GDM1 (cell line): ENCODE measurements around the gene NEAT1.
"Not testable (repeated sequence)": the region's sequence is repeated elsewhere in the genome, so short reads cannot be mapped to it uniquely, and the experiment has no call there.

Source experiments
- DNase-seq: peaks from one replicate; lab custom pipeline; 2025; lab: John Stamatoyannopoulos, UW

The NEAT1 gene

GRCh38 chr11:65448418-65449105 is 26.0 kb downstream of the NEAT1 start:
- DNase-seq = no peak

GRCh38 chr11:65451301-65451700 is 28.7 kb downstream of the NEAT1 start:
- not testable (repeated sequence) for DNase-seq

DNA sequence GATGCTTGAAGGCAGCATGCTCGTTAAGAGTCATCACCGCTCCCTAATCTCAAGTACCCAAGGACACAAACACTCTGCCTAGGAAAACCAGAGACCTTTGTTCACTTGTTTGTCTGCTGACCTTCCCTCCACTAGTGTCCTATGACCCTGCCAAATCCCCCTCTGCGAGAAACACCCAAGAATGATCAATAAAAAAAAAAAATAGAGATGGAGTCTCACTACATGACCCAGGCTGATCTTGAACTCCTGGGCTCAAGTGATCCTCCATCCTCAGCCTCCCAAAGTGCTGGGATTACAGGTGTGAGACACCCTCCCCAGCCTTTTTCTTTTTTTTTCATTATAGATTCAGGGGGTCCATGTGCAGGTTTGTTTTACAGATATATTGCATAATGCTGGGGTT is 29.7 kb downstream of the NEAT1 start:
- not testable (repeated sequence) for DNase-seq

DNA sequence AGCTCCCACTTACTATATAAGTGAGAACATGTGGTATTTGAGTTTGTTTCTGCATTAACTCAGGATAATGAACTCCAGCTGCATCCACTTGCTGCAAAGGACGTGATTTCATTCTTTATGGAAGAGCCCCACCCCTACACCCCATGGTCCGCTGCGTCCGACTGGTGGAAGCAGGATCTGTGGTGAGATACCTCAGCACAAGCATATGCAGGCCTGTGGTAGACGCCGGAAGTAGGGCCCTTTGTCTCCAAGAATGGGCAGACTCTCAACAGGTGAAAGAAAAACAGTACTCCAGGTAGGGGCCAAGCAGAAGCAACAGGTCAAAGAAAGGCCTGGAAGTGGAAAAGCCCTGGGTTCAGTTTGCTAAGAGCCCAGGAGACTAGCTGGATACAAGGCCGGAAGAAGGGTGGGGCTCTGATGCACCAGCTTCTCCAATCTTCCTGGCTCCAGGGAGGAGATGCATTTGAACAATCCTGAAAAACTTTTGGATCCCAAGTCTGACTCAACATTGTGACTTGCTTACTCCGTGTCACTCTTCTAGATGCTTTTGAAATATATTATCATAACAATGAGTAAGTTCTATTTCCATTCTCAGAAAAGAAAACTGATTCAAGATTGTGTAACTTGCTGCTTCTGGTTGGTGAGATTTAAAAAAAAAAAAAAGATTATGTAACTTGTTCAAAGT is 30.4 kb downstream of the NEAT1 start:
- DNase-seq = no peak

DNA sequence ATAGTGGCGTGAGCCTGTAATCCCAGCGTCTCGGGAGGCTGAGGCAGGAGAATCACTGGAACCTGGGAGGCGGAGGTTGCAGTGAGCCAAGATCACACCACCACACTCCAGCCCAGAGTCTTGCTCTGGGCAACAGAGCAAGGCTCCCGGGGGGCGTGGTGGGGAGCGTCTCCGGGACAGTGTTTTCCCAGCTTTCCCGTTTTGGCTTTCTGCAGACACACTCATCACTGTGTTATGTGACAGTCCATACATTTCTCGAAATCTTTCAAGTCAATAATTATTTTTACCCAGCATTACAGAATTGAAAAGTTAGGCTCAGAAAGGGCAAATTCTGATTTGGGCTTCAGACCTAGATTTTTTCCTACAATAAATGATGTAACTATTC is 31.7 kb downstream of the NEAT1 start:
- DNase-seq = no peak

- peak; percentile 64 for DNase-seq
Observed at GRCh38 chr11:65454696-65455456, 32.3 kb downstream of the NEAT1 start.

- DNase-seq = no peak
Observed at GRCh38 chr11:65456418-65456817, 33.8 kb downstream of the NEAT1 start.

DNA sequence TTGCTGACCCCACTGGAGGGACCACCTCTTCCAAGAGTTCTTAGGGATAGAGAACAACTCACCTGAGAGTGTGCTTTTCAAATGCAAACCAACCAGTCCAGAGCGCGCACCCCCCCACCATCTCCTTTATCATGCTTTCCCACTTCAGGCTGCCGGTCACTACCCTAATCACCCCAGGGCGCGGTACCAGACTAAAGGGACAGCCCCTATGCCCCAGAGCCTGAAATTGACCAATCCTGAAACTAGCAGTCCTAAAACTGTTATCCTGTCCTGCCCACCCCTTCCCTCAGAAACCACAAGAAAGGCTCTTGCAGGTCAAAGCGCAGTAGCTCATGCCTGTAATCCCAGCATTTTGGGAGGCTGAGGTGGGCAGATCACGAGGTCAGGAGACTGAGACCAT is 37.0 kb downstream of the NEAT1 start:
- DNase-seq = no peak

DNA sequence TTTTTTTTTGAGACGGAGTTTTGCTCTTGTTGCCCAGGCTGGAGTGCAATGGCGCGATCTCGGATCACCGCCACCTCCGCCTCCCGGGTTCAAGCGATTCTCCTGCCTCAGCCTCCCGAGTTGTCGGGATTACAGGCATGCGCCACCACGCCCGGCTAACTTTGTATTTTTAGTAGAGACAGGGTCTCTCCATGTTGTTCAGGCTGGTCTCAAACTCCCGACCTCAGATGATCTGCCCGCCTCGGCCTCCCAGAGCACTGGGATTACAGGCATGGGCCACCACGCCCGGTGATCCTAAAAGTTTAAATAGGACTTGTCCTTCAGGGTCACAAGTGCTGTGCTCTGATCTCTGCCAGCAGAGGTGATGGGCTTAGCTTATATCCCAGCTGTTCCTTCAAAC is 42.9 kb downstream of the NEAT1 start:
- not testable (repeated sequence) for DNase-seq

- not testable (repeated sequence) for DNase-seq
Observed at GRCh38 chr11:65467306-65467705, 44.7 kb downstream of the NEAT1 start.

DNA sequence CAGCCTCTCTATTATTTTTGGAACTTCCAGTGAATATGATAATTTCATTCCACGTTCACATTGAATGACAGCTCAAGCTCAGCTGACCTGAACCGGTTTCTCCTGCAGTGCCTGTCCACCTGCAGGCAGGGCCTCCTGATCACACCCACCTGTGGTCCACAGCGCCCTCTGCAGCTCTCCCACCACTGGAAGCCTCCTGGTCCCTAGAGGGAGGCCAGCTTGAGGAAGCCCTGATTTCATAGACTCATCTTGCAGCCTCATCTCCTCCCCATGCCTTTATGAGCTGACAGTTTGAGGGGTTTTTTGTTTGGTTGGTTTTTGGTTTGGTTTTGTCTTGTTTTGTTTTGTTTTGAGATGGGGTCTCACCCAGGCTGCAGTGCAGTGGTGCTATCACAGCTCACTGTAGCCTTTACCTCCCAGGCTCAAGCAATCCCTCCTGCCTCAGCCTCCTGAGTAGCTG is 46.3 kb downstream of the NEAT1 start:
- peak; percentile 52 for DNase-seq

GRCh38 chr11:65470433-65471049 is 47.9 kb downstream of the NEAT1 start:
- no peak for DNase-seq

DNA sequence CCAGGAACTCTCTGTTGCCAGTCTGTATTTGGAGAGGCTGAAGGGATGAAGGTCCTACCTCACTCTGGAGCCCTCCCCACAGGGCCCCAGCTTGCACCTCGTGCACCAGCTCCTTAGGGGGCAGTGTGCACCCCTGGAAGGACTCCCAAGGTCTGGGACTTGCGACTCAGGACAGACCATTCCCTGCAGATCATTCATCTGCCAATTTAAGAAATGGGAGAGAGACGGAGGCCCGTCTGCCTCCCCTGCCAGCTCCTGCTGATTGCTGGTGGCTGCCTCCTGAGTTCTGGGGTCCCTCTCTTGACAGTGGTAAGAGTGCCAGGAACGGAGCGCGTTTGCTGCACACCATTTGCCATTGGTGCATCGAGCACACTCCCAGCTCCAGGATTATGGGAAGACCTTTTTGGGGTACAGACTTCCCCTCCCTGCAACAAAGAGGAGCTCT is 48.9 kb downstream of the NEAT1 start:
- peak; percentile 48 for DNase-seq

DNA sequence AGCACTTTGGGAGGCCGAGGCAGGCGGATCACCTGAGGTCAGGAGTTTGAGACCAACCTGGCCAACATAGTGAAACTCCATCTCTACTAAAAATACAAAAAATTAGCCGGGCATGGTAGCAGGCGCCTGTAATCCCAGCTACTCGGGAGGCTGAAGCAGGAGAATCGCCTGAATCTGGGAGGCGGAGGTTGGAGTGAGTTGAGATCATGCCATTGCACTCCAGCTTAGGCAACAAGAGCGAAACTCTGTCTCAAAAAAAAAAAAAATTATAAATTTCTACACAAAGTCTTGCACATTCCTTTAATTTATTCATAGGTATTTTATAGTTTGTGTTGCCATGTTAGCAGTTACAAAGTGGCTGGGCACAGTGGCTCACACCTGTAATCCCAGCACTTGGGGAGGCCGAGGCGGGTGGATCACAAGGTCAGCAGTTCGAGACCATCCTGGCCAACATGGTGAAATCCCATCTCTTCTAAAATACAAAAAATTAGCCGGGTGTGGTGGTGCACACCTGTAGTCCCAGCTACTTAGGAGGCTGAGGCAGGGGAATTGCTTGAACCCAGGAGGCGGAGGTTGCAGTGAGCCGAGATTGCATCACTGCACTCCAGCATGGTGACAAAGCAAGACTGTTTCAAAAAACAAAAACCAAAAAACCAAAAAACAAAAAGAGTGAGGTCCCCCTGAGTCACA is 50.1 kb downstream of the NEAT1 start:
- not testable (repeated sequence) for DNase-seq

DNA sequence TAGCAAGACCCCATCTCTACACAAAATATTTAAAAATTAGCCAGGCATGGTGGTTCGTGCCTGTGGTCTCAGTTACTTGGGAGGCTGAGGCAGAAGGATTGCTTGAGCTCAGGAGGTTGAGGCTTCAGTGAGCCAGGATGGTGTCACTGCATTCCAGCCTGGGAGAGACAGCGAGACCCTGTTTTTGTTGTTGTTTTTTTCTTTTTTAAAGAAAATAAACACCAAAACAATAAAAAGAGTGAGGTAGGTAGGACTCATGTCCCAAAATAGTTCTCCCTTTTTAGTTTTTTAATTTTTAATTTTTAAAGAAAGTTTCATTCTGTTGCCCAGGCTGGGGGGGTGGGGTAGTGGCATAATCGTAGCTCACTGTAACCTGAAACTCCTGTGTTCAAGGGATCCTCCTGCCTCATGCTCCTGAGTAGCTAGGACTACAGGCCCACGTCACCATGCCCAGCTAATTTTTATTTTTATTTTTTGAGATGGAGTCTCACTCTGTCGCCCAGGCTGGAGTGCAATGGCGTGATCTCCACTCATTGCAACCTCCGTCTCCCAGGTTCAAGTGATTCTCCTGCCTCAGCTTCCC is 50.8 kb downstream of the NEAT1 start:
- no peak for DNase-seq

DNA sequence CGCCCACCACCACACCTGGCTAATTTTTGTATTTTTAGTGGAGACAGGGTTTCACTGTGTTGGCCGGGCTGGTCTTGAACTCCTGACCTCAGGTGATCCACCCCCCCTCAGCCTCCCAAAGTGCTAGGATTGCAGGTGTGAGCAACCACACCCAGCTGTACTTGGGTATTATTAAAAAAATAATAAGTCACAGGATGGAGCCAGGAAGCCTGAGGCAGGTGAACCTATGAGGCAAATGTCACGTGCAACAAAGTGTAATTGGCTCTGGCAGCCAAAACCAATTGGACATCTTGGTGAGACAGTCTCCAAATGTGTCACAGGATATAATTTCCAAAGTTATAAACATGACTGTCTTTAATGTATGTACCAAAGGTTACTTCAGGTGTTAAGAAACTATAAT is 52.3 kb downstream of the NEAT1 start:
- no peak for DNase-seq

DNA sequence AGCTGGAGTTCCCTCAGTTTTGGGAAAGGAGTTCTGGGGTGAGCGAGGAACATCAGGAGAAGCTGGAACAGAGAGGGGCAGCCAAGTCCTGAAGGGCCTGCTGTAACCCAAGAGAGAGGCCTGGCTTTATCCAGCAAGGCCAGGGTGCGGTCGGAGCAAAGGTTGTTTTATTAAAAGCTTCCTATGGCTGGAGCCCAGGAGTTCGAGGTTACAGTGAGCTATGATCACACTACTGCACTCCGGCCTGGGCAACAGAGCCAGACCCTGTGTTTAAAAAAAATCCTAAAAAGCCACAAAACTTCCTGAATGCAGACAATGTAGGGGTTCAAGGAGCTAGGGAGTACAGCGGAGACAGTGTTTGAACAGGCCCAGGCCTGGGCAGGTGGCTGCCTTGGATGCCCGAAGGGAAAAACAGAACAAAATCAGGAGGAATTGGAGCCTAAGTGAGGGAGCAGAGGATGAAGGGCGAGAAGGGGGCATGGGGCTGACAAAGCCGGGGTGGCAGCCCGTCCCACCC is 54.1 kb downstream of the NEAT1 start:
- DNase-seq = no peak

- DNase-seq = peak; percentile 92
Observed at GRCh38 chr11:65477149-65477965, 54.8 kb downstream of the NEAT1 start.

DNA sequence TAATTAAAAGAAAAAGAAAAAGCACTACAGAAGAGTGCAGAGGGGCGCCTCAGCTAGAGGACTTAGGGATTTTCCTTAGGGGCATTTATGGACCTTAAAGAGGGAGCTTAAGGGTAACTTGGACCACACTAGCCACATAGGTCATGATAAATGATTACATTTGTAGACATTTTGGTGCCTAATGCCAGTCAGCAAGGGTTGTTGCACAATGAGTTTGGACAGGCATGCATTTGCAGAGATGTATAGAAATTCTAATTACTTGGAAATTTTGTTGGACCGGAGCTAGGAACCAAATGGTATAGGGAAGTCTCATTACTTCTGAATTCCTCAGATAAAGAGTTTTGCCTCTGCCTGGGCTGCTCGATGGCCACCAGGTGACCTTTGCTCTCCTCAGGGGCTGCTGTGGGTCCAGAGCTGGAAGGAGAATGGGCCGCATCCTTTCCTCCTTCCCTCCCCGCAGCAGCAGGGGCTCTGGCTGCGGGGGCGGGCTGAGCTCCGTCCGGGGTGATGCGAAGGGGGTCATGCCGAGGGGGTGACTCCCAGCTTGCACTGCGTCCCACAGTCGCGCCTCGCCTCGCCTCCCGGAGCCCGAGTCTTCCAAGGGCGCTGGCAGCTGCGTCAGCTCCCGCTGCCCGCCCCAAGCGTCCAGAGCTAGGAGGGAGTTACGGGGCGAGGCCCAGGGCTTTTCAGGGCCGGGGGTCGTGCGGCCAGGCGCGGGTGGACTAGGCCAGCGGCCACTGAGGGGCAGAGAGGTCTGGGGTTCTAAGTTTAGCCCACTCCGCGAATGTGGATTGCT is 56.0 kb downstream of the NEAT1 start:
- DNase-seq = no peak
